ENCODE results near the gene GPR63. TPM values are rescaled to one million over a fixed set of nuclear protein-coding genes. Genes with fewer than 3 reads are reported as not detected.

Gene GPR63
- total RNA-seq, 1 experiment from 2014 or later = 5.9 TPM

- DNase-seq = no peak
- Histone ChIP-seq H3K79me1 (ENCODE audit: insufficient read depth, low read depth, low read length, poor library complexity, severe bottlenecking) (no peaks in the 10 kb centered on the region), H3K9me3 (ENCODE audit: control insufficient read depth, low read depth, low read length) (no peaks in the 10 kb centered on the region), H2BK20ac (ENCODE audit: low read depth, low read length, poor library complexity, severe bottlenecking) (no peak overlapping the region), H3K4ac (ENCODE audit: low read depth, low read length) (no peak overlapping the region), H2AFZ (ENCODE audit: low read length) (no peak overlapping the region), H3K27me3 (ENCODE audit: insufficient read depth, low read length) (no peaks in the 10 kb centered on the region), H2BK120ac (ENCODE audit: low read depth, low read length, poor library complexity, severe bottlenecking) (no peak overlapping the region), H4K20me1 (ENCODE audit: control insufficient read depth, insufficient read depth, insufficient read length) (no peaks in the 10 kb centered on the region), H2BK15ac (ENCODE audit: low read depth, low read length) (no peak overlapping the region), H2BK5ac (ENCODE audit: insufficient read length, low read length) (no peak overlapping the region), H3K18ac (ENCODE audit: insufficient read length, low read depth, low read length) (no peak overlapping the region), H2AK5ac (ENCODE audit: insufficient read length, low read length) (no peak overlapping the region), H3K4me1 (ENCODE audit: insufficient read depth, low read length) (no peaks in the 10 kb centered on the region; the same call in 1 of the 2 replicates), H2BK12ac (ENCODE audit: insufficient read length, low read depth, low read length) (no peak overlapping the region), H3K27ac (ENCODE audit: insufficient read length, low read depth, low read length) (no peak overlapping the region), H3T11ph (ENCODE audit: low read length) (no peak overlapping the region), H3K14ac (ENCODE audit: insufficient read depth, low read length) (no peak overlapping the region), H3K23ac (ENCODE audit: insufficient read length, low read depth, low read length) (no peak overlapping the region), H4K5ac (ENCODE audit: insufficient read length, low read depth, low read length) (no peak overlapping the region), H4K91ac (ENCODE audit: insufficient read length, low read depth, low read length) (no peak overlapping the region), H3K4me2 (ENCODE audit: insufficient read depth, insufficient read length, low read length) (no peak overlapping the region), H3K23me2 (ENCODE audit: insufficient read length, low read depth, low read length, poor library complexity, severe bottlenecking) (no peaks in the 10 kb centered on the region), H3K79me2 (ENCODE audit: insufficient read depth, low read length) (no peaks in the 10 kb centered on the region), H4K8ac (replicated peaks; ENCODE audit: insufficient read length, low read depth, low read length) (no peak overlapping the region), H3K56ac (ENCODE audit: insufficient read length, low read depth, low read length) (no peak overlapping the region), H3K9ac (ENCODE audit: extremely low read depth, insufficient read length, low read length) (no peak overlapping the region)
- no CpG with 5 or more reads among the region's 3 CpGs for WGBS (ENCODE audit: extremely low coverage, insufficient read length, low lambda C conversion rate)
- H3K27ac Mint-ChIP-seq = no peak overlapping the region; a peak in 1 of 7 replicates
- H3K4me3 Mint-ChIP-seq = no peak overlapping the region
- H3K4me1 Mint-ChIP-seq = peaks cover 13 to 16% of the 10 kb centered on the region in 2 experiments
- no peaks in the 10 kb centered on the region for H3K9me3 Mint-ChIP-seq
- H3K36me3 Mint-ChIP-seq (ENCODE audit: insufficient read depth in 1 of 3, low read depth in 3 of 3) = no peaks in the 10 kb centered on the region
- TF ChIP-seq, protein P1, sequence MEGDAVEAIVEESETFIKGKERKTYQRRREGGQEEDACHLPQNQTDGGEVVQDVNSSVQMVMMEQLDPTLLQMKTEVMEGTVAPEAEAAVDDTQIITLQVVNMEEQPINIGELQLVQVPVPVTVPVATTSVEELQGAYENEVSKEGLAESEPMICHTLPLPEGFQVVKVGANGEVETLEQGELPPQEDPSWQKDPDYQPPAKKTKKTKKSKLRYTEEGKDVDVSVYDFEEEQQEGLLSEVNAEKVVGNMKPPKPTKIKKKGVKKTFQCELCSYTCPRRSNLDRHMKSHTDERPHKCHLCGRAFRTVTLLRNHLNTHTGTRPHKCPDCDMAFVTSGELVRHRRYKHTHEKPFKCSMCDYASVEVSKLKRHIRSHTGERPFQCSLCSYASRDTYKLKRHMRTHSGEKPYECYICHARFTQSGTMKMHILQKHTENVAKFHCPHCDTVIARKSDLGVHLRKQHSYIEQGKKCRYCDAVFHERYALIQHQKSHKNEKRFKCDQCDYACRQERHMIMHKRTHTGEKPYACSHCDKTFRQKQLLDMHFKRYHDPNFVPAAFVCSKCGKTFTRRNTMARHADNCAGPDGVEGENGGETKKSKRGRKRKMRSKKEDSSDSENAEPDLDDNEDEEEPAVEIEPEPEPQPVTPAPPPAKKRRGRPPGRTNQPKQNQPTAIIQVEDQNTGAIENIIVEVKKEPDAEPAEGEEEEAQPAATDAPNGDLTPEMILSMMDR (conservative IDR thresholded peaks at IDR 0.05) = no peak
- H3K27me3 Mint-ChIP-seq (ENCODE audit: low read depth) = no peaks in the 10 kb centered on the region; the same call in 1 of the 2 replicates
Measured at GRCh38 chr6:96784650-96785049, 52.6 kb downstream of the GPR63 start.
